SU-DHL-6 (cell line): ENCODE data around the gene RNU6-8.

Experiments used
- CTCF ChIP-seq: fragments of 200-600 bp; sonication (generic); IDR thresholded peaks from one replicate; pipeline ENCODE4 v1.5.1; 2017; ENCODE audit warnings: antibody characterized with exemption, mild to moderate bottlenecking, low read length, moderate library complexity; ENCODE audit not compliant: insufficient read depth, poor library complexity, severe bottlenecking
- EZH2phosphoT487 ChIP-seq: fragments of 200-600 bp; sonication (generic), shearing (Covaris generic); conservative IDR thresholded peaks from 2 replicates; pipeline ENCODE4 v1.6.1; 2018; ENCODE audit warnings: mild to moderate bottlenecking, antibody characterized with exemption, low read length, moderate library complexity, mixed read lengths

DNA sequence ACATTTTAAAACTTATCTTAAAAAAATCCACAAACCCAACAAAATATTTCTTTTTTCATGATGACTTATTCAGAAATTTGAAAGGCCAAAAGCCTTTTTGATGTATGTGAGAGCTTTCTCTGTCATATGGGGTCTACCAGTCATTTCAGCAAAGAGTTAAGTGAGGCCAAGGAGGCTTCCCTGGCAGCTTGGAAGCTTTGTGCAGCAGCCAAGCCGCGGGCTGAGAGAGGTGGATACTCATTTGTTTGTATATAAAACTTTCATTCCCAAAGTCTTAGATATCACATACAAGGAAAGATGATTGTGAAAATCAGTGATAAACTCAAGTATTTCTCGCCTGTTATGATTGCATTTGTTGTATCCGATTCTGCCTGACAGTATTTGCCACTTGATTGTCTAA, 48.5 kb upstream of the RNU6-8 start:
- TF ChIP-seq CTCF: no peak
- no peak for TF ChIP-seq EZH2phosphoT487
